Neutrophil (primary cell): Measurements from ENCODE around the gene ADCY5.

Experiments
- H3K27ac ChIP-seq: fragments of 200-600 bp; sonication (generic); 2 replicates; pipeline ENCODE4 v1.5.1; 2016; ENCODE audit warnings: mild to moderate bottlenecking, moderate library complexity
- H3K27me3 ChIP-seq: fragments of 200-600 bp; sonication (generic); 2 replicates; pipeline ENCODE4 v1.6.0; 2016; ENCODE audit warnings: mild to moderate bottlenecking
- H3K36me3 ChIP-seq: fragments of 200-600 bp; sonication (generic); 2 replicates; pipeline ENCODE4 v1.5.1; 2017
- H3K4me1 ChIP-seq, 2 experiments: fragments of 200-600 bp in 1 of 2; sonication (generic) in 1 of 2; 1 replicate in 1 of 2; 2 replicates in 1 of 2; pipeline versions ENCODE4 v1.5.1 to v1.6.1; 2013 to 2016; ENCODE audit warnings: low read depth in 1 of 2, low read length in 1 of 2, mild to moderate bottlenecking in 1 of 2, moderate library complexity in 1 of 2; ENCODE audit not compliant: control insufficient read depth in 1 of 2, insufficient read depth in 1 of 2
- H3K4me3 ChIP-seq, 2 experiments: fragments of 200-600 bp in 1 of 2; sonication (generic) in 1 of 2; 1 replicate in 1 of 2; 2 replicates in 1 of 2; pipeline ENCODE4 v1.5.1; 2013 to 2016; ENCODE audit warnings: low read depth in 1 of 2, low read length in 1 of 2, mild to moderate bottlenecking in 1 of 2, moderate library complexity in 1 of 2
- H3K9me3 ChIP-seq: fragments of 200-600 bp; sonication (generic); 2 replicates; pipeline ENCODE4 v1.5.1; 2016
- TF ChIP-seq, protein P1 (sequence below): fragments of 200-600 bp; sonication (generic); IDR thresholded peaks from 2 replicates; pipeline ENCODE4 v1.5.1; 2016; ENCODE audit warnings: antibody characterized with exemption

The ADCY5 gene

DNA sequence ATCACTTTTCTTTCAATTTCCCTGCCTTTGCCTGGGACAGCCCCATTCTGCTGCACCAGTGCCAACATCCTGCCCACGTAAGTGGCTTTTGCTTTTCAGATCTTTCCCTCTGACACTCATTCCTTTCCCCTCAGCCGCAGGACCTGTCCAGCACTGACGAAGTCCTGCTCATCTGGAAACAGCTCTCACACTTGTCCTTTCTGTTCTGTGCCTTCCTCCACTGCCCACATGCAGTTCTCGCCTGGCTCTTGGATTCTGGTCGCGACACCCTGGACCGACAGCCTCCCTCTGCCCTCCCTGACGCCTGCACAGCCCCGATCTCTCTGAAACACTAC is 99.7 kb downstream of the ADCY5 start:
- no peaks in the 10 kb centered on the region for H3K36me3 ChIP-seq
- no peaks in the 10 kb centered on the region for H3K4me1 ChIP-seq
- peaks cover 18% of the 10 kb centered on the region for H3K27me3 ChIP-seq
- H3K4me3 ChIP-seq, result no peak overlapping the region
- TF ChIP-seq, protein P1, sequence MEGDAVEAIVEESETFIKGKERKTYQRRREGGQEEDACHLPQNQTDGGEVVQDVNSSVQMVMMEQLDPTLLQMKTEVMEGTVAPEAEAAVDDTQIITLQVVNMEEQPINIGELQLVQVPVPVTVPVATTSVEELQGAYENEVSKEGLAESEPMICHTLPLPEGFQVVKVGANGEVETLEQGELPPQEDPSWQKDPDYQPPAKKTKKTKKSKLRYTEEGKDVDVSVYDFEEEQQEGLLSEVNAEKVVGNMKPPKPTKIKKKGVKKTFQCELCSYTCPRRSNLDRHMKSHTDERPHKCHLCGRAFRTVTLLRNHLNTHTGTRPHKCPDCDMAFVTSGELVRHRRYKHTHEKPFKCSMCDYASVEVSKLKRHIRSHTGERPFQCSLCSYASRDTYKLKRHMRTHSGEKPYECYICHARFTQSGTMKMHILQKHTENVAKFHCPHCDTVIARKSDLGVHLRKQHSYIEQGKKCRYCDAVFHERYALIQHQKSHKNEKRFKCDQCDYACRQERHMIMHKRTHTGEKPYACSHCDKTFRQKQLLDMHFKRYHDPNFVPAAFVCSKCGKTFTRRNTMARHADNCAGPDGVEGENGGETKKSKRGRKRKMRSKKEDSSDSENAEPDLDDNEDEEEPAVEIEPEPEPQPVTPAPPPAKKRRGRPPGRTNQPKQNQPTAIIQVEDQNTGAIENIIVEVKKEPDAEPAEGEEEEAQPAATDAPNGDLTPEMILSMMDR, result no peak
- H3K27ac ChIP-seq, result no peak overlapping the region
- no peaks in the 10 kb centered on the region for H3K9me3 ChIP-seq

DNA sequence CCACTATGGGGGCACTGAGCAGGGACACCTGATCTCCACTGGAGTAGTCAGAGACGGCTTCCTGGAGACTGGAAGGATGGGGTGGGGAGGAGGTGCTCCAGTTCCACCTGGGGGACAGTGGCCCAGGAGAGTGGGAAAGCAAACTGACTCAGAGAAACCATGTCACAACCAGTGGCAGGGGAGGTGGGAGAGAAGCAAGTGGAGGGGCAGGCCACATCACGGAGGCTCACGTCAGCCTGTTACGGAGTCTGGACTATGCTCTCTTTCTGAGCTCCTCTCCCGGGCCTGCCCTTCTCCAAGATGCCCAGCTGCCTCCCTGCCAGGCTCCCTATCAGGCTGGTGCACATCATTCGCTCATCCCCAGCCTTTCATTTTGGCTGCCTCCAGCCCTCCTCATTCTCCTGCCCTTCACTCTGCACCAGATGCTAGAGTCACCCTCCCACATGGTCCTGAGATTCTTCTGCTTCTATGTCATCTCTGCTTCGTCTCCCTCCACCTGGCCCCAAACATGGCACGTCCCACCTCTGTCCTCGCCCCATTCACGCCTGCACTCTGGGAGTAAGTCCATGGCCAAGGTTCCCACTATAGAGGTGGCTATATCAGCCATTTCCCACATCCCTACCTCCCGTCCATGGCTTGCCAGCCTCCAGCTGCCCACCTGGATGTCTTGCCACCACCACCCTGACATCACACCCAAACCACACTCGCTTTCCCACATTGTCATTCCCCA is 100.3 kb downstream of the ADCY5 start:
- H3K27ac ChIP-seq, result no peak overlapping the region
- H3K9me3 ChIP-seq, result no peaks in the 10 kb centered on the region
- H3K4me3 ChIP-seq, result no peak overlapping the region
- H3K27me3 ChIP-seq, result peaks cover 18% of the 10 kb centered on the region
- TF ChIP-seq, protein P1, result no peak
- H3K36me3 ChIP-seq, result no peaks in the 10 kb centered on the region
- H3K4me1 ChIP-seq, result no peaks in the 10 kb centered on the region

DNA sequence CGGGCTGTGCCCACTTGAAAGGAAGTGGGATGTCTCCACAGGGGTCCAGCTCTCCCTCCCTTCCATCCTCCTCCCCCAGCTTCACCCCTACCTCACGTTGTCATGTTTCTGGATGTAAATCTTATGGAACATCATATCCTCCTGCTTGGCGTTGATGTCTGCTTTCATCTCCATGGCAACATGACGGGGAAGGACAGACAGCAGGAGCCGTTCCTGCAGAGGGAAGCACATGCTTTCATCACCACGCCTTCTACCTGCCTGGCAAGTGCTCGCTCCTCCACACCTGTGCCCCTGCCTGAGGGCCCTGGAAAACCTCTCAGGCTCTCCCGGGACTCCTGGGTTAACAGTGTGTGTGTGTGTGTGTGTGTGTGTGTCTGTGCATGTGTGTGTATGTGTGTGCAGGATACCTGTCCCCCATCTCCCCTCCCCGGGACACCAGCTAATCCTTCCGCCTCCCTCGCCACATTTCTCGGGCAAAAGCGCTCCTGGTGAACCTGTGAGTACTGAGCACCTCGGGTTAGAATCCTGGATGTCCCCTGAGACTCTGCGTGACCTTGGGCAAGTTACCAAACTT is 101.1 kb downstream of the ADCY5 start:
- Histone ChIP-seq H3K27me3 (peaks cover 18% of the 10 kb centered on the region), H3K36me3 (no peaks in the 10 kb centered on the region), H3K4me1 (no peaks in the 10 kb centered on the region), H3K9me3 (no peaks in the 10 kb centered on the region), H3K27ac (no peak overlapping the region), H3K4me3 (no peak overlapping the region)
- TF ChIP-seq, protein P1, result no peak

DNA sequence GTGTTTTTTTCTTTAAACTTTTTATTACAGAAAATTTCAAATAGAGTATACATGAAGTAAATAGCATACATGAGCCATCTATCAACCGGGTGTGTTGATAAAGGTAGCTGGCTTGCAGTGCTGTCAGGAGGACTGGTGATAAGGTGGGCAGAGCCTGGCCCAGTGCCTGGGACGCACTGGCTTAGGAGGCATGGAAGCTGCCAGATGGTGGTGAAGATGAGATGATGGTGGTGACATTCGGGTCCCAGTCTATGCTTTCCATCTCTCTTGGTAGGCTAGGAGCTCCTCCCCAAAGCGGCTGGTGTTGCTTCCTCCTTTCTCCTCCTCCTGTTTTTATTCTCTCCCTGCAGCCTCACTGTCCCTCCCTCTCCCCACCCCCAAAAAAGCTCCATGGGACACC is 101.7 kb downstream of the ADCY5 start:
- H3K27me3 ChIP-seq, result peaks cover 18% of the 10 kb centered on the region
- H3K27ac ChIP-seq, result no peak overlapping the region
- H3K9me3 ChIP-seq, result no peaks in the 10 kb centered on the region
- TF ChIP-seq, protein P1, result no peak
- H3K36me3 ChIP-seq, result no peaks in the 10 kb centered on the region
- no peak overlapping the region for H3K4me3 ChIP-seq
- H3K4me1 ChIP-seq, result no peaks in the 10 kb centered on the region

DNA sequence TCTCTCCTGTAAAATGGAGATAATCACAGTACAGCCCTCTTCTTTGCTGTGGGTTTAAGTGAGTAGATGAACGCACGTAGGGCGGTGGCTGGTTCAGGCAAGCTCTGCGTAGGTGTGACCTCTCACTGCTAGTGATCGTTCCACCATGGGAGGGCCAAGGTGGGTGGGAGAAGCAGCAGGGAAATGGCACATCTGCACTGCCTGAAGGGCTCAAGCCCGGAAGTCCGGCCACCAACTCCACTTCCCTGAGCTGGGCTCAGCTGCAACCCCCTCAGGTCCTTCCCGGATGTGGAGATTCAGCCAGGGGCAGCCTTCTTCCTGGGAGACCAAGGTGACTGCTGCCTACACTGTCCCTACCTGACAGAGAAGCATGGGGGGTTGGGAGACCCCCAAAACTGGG is 102.9 kb downstream of the ADCY5 start:
- TF ChIP-seq, protein P1, result no peak
- Histone ChIP-seq H3K36me3 (no peaks in the 10 kb centered on the region), H3K4me1 (no peaks in the 10 kb centered on the region), H3K27me3 (peaks cover 18% of the 10 kb centered on the region), H3K27ac (no peak overlapping the region), H3K9me3 (no peaks in the 10 kb centered on the region), H3K4me3 (no peak overlapping the region)
